Panc1 (cell line): Measurements from ENCODE around the gene USB1. TPM values are rescaled to one million over a fixed set of nuclear protein-coding genes. Genes with fewer than 3 reads are reported as not detected.

Source experiments
- ATAC-seq: fragments of 200-7000 bp; cut with Tn5 transposase; 2 replicates; pipeline ENCODE4 v1.9.1; 2020; ENCODE audit warnings: mild to moderate bottlenecking, moderate library complexity
- BruUV-seq: library from RNA; stranded (reverse); fragments of 400-500 nt; replicated peaks from 2 replicates; lab custom pipeline; 2021; lab: Mats Ljungman, UMichigan
- CTCF ChIA-PET: fragments of 300-600 bp; sonication (Branson Sonifier 250); formaldehyde crosslinking; loops from one replicate; lab custom pipeline; 2022; ENCODE audit warnings: antibody characterized with exemption; lab: Charles Lee
- POLR2A ChIA-PET: fragments of 300-600 bp; sonication (Branson Sonifier 250); formaldehyde crosslinking; loops from one replicate; lab custom pipeline; 2022; ENCODE audit warnings: antibody characterized with exemption; lab: Charles Lee
- DNase-seq: peaks from one replicate; pipeline ENCODE4 v3.0.0-alpha.2; 2010; ENCODE audit warnings: low read depth, low spot score
- H3K27ac ChIP-seq: 2 replicates; pipeline ENCODE4 v1.5.1; 2011; ENCODE audit warnings: mild to moderate bottlenecking, low read length, inconsistent platforms
- H3K27me3 ChIP-seq: fragments of 200-500 bp; sonication (Bioruptor generic); 2 replicates; pipeline ENCODE4 v1.6.0; 2014; ENCODE audit warnings: low read length, inconsistent platforms; ENCODE audit not compliant: control insufficient read depth, insufficient read depth
- H3K36me3 ChIP-seq: fragments of 200-500 bp; sonication (Bioruptor generic); 2 replicates; pipeline ENCODE4 v1.5.1; 2014; ENCODE audit warnings: inconsistent platforms, mild to moderate bottlenecking, low read length, moderate library complexity; ENCODE audit not compliant: control insufficient read depth, insufficient read depth
- H3K4me1 ChIP-seq: 2 replicates; pipeline ENCODE4 v1.5.1; 2011; ENCODE audit warnings: inconsistent platforms, mild to moderate bottlenecking, low read length, moderate library complexity; ENCODE audit not compliant: control insufficient read depth, insufficient read depth
- H3K4me3 ChIP-seq, 2 experiments: 2 replicates each; pipeline ENCODE4 v1.5.1; 2011 to 2012; ENCODE audit warnings: low read depth in 2 of 2, low read length in 2 of 2, mild to moderate bottlenecking in 2 of 2, inconsistent platforms in 1 of 2, moderate library complexity in 1 of 2
- H3K9me3 ChIP-seq: fragments of 200-500 bp; sonication (Bioruptor generic); 2 replicates; pipeline ENCODE4 v1.5.1; 2014; ENCODE audit warnings: low read depth, mild to moderate bottlenecking, inconsistent platforms, low read length, moderate library complexity; ENCODE audit not compliant: control insufficient read depth, insufficient read depth
- CTCF ChIP-seq: fragments of 450-650 bp; IDR thresholded peaks from 2 replicates; pipeline ENCODE4 v1.5.1; 2017; ENCODE audit warnings: mild to moderate bottlenecking
- POLR2AphosphoS5 ChIP-seq: IDR thresholded peaks from 2 replicates; pipeline ENCODE4 v1.6.1; 2012; ENCODE audit warnings: mild to moderate bottlenecking, low read depth, low read length, moderate library complexity
- REST ChIP-seq, 2 experiments: IDR thresholded peaks; 2 replicates each; pipeline ENCODE4 v1.6.1; 2011 to 2012; ENCODE audit warnings: low read depth in 2 of 2, control low read depth in 1 of 2, low read length in 1 of 2, mild to moderate bottlenecking in 1 of 2, moderate library complexity in 1 of 2; ENCODE audit not compliant: insufficient read depth in 1 of 2
- SIN3A ChIP-seq: IDR thresholded peaks from 2 replicates; pipeline ENCODE4 v1.6.1; 2012; ENCODE audit warnings: low read depth, mild to moderate bottlenecking, low read length, moderate library complexity, borderline replicate concordance; ENCODE audit not compliant: insufficient read depth
- TCF7L2 ChIP-seq: IDR thresholded peaks from 2 replicates; pipeline ENCODE4 v1.6.1; 2011; ENCODE audit warnings: mild to moderate bottlenecking, low read depth, low read length, inconsistent platforms
- in situ Hi-C: cut with HindIII; loops from 2 replicates; pipeline ENCODE4 v1.10.0; 2016; ENCODE audit warnings: low sequenced_read_pairs, low pct_unique_long_range_greater_than_20kb
- intact Hi-C: fragments of 100-400 bp; cut with micrococcal nuclease; formaldehyde crosslinking; loops from one replicate; pipeline ENCODE4 v1.10.0; 2022; ENCODE audit not compliant: unreplicated experiment
- total RNA-seq: library from RNA; stranded (reverse); gene quantifications from one replicate; pipeline ENCODE4 v1.2.1, GENCODE V29; 2021; ENCODE audit not compliant: unreplicated experiment

Gene USB1
- total RNA-seq, 1 experiment from 2014 or later = 58.2 TPM

GRCh38 chr16:58062821-58063220 lies 61.6 kb downstream of the USB1 start:
- ATAC-seq = no peak
- in situ Hi-C loops (no loop called here), intact Hi-C loops (no loop called here)
- no TSS peak for BruUV-seq
- Histone ChIP-seq H3K9me3 (no peaks in the 10 kb centered on the region), H3K27ac (no peak overlapping the region), H3K4me1 (no peaks in the 10 kb centered on the region), H3K27me3 (no peaks in the 10 kb centered on the region), H3K4me3 (no peak overlapping the region), H3K36me3 (no peaks in the 10 kb centered on the region)
- ChIA-PET CTCF (no interaction called here), POLR2A (no interaction called here)
- TF ChIP-seq REST (IDR thresholded peaks at IDR 0.05; ENCODE audit: insufficient read depth in 1 of 2, low read depth in 2 of 2, low read length in 1 of 2) (no peak), SIN3A (no peak), POLR2AphosphoS5 (no peak), CTCF (no peak), TCF7L2 (no peak)
- DNase-seq = no peak

GRCh38 chr16:58063377-58064076 lies 62.3 kb downstream of the USB1 start:
- no peaks in the 10 kb centered on the region for H3K27me3 ChIP-seq
- POLR2A ChIA-PET = no interaction called here
- in situ Hi-C loops = no loop called here
- TF ChIP-seq POLR2AphosphoS5 (no peak), REST (IDR thresholded peaks at IDR 0.05; ENCODE audit: insufficient read depth in 1 of 2, low read depth in 2 of 2, low read length in 1 of 2) (no peak), TCF7L2 (no peak), SIN3A (no peak)
- H3K27ac ChIP-seq = no peak overlapping the region
- BruUV-seq = no TSS peak
- no peak for DNase-seq
- intact Hi-C loops = no loop called here
- H3K4me3 ChIP-seq = no peak overlapping the region
- no peaks in the 10 kb centered on the region for H3K36me3 ChIP-seq
- CTCF ChIA-PET = no interaction called here
- H3K4me1 ChIP-seq = no peaks in the 10 kb centered on the region
- ATAC-seq = no peak
- H3K9me3 ChIP-seq = no peaks in the 10 kb centered on the region
